IPS DF 19.7 (cell line): ENCODE results near the gene MUC6.
"Not testable (repeated sequence)": the region's sequence is repeated elsewhere in the genome, so short reads cannot be mapped to it uniquely, and the experiment has no call there.

ENCODE experiments used
- DNase-seq: peaks from one replicate; pipeline ENCODE4 v3.0.0-alpha.2; 2013; ENCODE audit warnings: low read depth, low spot score

The MUC6 gene

DNA sequence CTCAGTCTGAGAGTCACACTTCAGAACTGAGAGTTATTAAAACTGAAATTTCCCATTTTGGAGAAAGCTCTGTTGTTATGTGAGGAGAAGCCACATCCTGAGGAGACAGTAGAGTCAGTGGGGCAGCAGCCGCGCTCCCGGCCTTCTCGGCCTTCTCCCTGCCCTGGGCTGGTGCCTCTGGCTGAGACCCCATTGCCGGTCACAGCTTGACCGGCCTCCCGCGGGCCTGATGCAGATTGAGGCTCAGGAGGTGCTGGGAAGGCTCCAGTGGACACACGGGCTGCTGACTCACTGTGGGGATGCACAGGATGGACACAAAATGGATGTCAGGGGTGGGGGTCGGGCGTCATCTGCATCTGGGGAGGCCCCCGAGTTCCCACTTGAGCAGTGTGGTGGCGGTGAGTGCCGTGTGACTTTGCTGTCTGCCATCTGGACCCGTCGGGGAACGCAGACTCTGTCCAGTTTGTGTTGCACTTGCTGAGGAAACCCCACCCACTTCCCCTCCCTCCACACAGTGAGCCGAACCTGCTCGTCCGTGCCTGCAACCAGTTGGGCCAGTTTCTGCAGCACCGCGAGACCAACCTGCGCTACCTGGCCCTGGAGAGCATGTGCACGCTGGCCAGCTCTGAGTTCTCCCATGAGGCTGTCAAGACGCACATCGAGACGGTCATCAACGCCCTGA, 50.1 kb downstream of the MUC6 start:
- no peak for DNase-seq

DNA sequence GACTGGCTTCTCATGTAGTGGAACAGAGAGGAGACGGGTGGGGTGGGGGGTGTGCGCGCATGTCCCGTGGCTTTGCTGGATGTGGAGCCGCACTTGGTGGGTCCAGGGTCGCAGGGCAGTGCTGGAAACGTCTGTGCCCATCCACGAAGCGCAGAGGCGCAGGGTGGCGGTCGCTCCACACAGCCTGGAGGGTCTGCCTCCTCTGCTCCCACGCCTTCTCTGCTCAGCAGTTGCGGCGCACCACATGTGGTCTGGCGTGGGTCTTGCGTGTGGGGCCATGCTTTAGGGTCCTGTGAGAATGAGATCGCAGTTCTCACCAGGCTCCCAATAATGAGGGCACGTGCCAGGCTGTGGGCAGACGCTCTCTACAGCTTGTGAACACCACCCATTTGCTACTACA, 50.7 kb downstream of the MUC6 start:
- DNase-seq = no peak

DNA sequence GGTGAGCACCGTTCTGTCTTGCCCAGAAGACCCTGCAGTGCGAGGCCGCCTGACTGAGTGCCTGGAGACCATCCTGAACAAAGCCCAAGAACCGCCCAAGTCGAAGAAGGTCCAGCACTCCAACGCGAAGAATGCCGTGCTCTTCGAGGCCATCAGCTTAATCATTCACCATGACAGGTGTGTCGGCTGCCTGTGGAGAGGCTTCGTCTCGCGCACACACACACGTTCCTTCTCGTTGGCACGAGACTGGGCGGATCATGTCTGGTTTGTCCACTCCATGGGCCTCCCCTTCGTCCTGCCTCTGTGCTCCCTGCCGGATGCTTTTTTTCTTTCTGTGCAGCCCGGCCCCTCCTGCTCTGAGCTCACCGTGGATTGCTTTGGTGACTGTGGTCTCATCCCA, 51.1 kb downstream of the MUC6 start:
- DNase-seq = no peak

DNA sequence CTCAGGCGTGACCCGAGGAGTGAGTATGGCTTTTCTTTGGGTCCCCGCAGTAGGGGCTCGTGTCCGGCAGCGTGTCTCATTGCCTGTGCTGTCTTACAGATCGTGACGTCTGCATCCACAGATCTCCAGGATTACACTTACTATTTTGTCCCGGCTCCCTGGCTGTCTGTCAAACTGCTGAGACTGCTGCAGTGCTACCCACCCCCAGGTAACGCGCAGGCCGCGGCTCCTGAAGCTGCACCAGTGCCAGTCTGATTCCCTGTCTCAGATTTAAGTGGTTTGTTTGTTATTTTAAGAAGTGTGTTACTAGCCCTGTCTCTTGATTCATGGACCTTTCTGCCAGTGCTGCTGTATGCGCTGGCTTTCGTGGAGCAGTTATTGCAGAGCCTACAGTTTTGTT, 52.0 kb downstream of the MUC6 start:
- no peak for DNase-seq

DNA sequence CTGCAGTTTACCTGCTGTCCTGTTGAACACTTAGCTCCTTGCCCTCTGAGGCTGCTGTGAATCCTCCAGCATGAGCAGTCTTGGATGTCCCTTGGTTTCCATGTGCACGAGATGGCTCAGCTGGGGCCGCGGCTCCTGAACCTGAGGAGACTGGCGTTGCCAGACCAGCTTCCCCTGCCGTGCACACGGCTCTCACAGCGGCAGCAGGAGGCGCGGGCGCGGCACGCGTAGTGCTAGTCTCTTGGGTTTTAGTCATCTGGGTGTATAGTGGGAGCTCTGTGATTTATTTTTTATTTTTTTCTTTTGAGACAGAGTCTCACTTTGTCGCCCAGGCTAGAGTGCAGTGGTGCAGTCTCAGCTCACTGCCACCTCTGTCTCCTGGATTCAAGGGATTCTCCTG, 54.8 kb downstream of the MUC6 start:
- DNase-seq = no peak

DNA sequence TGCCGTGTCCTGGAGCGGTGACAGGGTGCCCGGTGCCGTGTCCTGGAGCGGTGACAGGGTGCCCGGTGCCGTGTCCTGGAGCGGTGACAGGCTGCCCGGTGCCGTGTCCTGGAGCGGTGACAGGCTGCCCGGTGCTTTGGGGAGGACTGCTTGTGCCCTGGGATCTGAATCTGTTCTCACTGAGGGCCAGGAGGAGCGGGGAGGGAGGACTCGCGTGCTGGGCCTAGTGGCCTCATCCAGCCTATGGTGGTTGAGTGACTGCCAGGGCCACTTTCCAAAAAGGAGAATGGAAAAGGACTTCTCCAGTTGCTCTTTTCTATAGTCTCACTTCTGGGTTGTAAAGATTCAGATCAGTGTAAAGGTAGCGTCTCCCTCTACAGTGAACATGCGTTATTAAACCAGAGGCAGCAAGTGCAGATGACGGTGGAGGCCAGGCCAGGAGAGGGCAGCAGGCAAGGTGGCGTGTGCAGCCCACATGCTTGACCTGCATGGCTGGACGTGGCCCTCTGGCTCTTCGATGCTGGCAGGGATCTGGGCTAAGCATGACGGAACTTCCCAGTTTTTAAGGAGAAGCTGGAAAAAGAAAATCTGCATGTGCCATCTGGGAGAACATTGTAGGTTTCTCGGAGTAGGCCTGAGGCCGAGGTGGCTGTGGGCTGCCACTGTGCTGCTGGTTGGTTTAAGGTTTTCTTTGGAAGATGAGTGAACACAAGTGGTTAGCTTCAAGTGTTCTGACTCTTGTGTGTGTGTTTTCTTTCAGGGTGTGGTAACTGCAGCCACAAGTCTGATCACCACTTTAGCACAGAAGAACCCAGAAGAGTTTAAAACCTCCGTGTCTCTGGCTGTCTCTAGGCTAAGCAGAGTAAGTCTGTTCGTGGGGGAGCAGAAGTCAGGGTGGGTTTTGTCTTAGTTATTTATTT, 55.8 kb downstream of the MUC6 start:
- DNase-seq = no peak

DNA sequence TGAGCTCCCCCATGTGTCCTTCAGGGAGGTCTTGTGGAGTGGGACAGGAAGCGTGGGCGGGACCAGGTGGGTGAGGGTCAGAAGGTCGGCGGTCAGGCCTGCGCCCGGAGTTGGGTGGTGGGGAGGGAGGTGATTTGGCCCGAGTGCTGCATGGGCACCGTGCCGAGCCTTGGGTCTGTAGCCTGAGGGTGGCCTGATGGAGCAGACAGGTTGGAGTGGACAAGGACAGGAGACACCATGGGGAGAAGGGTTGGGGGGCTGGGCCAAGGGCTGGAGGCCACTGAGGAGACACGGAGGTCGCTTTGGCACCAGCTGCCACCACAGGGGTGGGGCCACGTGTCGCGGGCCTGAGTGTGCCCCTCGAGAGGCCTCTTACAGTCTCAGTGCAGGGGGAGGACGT, 57.7 kb downstream of the MUC6 start:
- no peak for DNase-seq

DNA sequence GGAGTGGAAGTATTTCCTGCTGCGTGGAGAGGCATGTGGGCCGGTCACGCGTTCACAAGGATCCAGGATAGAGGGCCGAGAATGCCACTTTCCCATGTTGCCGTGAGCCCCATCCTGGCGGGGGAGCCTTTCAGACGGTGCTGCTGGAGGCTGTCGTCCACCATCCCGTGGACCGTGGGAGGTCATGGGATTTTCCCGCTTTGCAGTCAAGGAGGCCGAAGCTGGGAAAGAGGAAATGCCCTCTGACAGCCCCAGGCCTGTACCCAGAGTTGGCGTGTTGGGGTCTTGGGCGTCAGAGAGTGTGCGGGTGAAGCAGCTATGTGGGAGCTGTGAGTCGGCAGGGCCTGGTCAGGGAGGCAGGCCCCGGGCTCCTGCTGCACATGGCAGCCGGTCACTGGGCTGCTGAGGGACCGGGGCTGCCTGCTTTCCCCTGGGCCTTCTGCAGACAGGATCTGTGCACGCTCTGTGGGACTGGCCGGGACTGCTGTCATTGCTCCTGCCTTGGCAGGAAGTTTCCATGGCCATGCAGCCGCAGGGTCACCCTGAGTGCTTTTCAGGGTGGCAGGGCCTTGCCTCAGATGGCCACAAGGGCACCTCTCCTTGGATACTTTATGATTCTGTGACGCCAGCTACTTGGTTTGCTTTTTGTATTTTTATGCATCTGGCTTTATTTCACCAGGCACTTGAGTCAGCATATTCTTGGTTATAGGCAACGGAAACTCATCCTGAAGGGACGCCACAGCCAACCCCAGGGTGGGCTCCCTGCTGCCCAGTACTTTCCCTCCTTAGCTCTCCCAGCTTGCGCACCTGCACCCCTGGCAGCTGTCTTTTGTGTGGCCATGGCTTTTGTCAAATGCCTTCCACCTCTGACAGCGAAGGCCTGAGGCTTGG, 58.4 kb downstream of the MUC6 start:
- no peak for DNase-seq

DNA sequence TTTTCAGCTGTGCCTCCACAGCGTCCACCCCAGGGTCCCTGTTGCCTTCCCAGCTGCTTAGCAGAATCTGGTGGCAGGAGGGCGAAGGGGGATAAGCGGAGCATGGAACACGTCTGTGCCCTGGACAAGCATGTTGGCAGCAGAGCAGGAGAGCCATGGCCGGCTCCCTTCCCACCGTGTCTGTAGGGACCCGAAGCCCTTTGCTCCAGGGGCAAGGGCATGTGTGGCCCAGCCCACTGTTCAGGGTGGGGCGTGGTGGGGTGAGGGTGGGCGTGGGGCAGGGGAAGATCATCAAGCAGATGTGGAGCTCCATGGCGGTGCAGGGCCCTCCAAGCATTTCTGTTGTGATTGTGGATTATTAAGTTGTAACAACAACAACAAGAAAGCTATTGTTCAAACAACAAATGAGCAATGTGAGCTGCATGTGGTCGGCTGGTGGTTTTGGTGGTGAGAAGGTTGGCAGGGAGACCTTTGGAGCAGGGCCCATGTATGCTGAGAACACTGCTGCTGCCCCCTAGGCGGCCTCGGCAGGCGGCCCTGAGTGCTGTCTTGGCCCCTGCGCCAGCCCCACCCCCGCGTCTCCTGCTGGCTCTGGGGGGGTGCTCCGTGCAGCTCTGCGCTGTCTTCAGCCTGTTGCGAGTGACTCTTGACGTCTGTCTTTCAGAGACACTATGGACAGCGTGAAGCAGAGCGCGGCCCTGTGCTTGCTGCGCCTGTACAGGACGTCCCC, 59.9 kb downstream of the MUC6 start:
- no peak for DNase-seq

DNA sequence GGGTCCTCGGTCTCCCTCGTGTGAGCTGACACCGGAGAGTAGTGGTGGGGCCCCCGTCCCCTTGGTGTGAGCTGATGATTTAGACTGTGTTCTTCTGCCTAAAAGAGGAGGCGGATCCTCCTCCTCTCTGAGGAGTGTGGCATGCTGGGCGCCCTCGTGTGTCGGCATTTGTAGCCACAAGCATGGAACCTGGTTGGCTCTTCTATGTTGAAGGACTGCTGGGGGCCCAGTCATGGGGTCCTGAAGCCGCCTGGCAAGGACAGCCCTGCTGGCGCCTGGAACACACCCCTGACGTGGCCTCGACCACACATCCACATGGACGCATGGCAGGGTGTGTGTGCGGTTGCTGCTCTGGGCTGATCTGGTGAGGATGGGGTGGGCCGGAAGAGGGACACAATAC, 60.7 kb downstream of the MUC6 start:
- peak; percentile 17 for DNase-seq

DNA sequence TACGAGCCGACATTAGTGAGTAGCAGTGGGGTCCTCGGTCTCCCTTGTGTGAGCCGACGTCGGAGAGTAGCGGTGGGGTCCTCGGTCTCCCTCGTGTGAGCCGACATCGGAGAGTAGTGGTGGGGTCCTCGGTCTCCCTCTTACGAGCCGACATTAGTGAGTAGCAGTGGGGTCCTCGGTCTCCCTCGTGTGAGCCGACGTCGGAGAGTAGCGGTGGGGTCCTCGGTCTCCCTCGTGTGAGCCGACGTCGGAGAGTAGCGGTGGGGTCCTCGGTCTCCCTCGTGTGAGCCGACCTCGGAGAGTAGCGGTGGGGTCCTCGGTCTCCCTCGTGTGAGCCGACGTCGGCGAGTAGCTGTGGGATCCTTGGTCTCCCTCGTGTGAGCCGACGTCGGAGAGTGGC, 61.1 kb downstream of the MUC6 start:
- DNase-seq = not testable (repeated sequence)

DNA sequence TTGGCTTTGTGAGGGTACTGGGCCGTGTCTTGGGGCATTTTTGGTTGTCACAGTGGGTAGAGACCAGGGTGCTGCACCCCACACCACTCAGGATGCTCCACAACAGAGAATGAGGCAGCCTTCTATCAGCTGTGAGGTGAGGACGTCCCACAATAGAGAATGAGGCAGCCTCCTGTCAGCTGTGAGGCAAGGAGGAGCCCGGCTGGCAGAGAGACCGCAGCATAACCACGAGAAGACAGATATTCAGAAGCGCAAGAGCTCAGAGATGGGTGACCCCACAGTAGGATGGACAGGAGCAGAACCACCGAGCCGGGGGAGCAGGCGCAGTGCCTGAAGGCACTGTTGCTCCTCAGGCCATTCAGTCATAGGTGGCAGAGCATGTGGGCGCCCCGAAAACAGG, 63.3 kb downstream of the MUC6 start:
- no peak for DNase-seq

DNA sequence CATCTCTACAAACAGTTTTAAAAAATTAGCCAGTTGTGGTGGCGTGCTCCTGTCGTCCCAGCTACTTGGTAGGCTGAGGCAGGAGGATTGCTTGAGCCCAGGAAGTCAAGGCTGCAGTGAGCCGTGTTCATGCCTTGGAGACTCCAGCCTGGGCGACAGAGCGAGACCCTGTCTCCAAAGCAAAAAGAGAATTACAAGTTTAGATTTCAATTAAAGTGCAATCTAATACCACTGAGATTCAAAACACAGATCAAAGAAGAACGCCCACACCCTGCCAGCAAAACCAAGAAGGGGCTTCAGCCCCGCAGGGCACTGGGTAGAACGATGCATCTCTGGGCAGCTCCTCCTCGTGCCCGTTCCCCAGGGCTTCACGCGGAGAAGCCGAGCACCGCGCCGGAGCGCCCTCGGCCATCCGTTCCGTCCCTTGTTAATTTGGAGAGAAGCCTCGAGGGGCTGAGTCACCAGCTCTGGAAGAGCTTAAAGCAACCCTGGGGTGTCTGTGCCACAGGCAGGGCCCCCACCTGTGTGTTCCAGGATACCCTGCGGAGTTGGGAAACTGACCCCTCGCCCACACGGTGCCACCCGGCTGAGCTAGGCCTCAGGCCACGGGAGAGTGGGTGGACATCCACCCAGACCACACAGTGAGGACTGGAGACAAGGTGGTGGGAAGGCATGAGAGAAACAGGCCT, 63.9 kb downstream of the MUC6 start:
- no peak for DNase-seq

DNA sequence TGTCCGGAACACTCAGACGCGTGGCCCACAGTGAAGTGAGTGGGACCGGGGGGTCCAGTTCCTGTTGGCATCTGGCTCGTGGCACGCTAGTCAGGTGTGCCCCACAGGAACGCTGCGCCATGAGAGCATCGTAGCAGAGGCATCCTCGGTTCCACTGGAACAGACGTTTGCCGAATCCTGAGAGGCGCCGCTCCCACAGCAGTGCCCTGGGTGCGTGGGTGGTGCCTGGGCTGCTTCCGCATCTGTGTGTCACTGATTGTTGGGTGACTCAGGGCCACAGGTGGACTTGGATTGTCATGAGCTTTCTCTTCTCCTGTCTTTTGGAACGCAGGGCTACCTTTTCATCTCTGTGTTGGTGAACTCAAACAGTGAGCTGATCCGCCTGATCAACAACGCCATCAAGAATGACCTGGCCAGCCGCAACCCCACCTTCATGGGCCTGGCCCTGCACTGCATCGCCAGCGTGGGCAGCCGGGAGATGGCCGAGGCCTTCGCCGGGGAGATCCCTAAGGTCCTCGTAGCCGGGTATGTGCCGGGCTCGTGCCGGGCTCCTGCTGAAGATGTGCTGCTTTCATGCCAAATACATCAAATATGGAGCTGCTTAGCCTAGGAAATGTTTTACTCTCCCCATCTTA, 64.7 kb downstream of the MUC6 start:
- no peak for DNase-seq

DNA sequence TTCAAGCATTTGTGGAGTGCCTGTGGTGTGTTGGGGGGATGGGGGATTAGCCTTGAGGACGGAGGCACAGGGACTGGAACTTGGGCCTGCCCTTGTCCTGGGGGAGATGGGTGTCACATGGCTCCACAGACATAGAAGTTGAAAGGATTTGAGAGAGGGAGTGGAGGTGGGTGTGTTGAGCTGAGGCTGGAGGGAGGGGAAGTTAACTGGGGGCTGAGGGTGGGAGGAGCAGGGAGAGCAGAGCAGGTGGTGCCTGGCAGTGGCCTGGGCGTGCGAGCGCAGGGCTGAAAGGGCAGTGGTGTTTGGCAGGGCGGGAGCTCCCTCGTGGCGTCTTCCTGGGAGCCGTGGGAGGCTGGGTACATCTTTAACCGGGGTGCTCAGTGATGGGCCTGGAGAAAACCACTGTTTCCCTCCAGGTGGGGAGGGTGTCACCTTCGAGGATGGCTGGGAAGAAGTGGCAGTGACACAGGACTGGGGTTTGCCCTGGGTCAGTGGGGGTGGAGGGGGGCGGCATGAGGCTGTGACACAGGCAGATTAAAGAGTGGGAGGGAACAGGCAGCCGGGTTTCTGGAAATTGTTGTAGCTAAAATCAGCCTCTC, 65.3 kb downstream of the MUC6 start:
- DNase-seq = no peak

DNA sequence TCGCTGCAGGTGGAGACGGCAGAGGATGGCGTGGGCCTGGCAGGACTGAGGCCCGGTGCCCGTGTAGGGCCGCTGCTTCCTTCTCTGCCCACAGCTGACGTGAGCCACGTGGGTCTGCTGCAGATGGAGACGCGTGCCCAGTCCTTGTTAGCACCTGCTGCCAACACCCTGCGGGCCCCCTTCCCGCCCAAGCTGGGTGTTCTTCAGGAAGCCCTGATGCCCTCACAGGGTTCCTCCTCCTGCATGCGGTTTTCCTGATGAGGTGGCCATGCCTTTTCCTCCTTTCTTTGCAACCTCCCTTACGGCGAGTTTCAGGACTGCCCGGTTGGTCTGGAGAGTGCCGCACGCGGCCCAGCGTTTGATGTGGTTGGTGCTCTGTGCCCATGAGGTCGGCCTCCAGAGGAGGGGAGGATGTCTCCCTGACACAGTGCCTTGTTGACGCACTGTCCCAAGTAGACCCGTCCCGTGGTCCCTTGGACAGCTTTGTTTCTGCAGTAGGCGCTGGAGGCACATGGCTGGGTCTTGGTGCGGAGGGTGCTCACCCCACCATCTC, 66.1 kb downstream of the MUC6 start:
- no peak for DNase-seq

DNA sequence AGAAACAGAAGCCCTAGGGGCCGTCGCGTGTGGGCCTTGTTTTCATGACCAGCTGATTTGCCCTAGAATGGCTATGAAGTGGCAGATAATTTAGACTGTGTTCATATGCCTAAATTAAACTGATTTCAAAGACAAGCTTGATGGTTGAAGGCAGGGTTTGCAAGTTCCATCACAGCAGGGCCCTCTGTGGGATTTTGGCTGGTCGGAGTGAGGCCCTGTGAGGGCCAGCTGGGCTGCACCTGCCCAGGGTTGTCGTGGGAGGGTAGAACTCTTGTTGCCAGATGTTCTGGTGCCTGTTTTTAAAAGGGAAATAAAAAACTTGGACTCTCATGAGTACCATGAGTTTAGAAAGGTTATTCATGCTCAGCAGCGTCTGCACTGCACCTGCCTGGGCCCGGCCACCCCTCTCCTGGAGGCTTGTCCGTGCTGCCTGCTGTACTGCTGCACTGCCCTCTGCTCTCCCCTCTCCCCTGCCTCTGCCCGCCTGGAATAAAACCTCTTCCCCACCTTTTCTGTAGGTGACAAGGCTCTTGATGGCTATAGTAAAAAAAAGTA, 66.8 kb downstream of the MUC6 start:
- no peak for DNase-seq

DNA sequence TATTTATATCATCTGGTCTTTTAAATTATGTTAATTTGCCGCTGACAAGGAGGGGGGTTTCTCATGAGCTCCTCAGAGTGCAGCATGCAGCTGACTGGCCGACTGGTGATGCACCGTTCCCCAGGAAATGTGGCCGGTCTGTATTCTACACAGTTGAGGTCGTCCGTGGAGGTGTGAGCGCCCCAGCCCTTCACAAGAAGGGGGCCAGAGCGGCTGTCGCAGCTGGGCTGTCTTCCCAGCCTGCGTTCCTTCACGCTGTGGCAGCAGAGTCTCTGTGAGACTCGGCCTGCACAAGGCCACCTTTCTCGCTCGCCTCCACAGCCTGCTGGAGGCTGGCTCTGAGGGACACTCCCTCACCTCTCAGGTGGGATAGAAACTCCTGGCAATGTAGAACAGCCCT, 67.7 kb downstream of the MUC6 start:
- DNase-seq = no peak

DNA sequence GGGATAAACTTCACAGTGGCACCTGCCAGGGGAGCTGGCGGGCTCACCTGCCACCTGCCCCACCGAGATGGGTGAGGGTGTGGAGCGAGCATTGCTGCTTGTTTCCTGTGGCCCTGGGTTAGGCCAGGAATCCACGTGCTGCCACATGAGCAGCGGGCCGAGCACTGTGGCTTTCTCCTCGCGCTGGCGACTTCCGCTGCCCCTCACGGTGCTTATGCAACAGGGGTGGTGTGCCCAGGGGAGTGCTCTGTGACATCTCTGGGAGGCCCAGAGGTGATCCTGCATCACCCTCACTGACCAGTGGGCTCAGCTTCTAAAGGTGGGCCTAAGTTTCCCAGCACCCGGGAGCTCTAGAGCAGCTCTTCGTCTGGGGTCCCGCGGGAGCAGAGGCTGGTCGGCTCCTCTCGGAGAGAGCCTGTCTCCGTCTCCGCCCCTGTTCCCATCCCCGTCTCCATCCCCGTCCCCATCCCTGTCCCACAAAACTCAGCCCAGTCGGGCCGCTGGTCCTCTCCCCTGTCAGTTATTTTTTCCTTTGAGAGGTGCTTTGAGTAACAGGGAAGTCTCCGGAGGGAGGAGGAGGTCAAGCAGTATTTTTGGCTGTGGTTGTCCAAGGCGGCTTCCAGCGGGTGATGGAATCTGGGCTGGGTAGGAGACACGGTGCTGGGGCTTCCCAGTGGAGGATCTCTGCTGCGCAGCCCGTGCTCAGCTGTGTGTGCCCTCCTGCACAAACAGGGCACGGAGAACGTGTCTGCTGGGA, 68.3 kb downstream of the MUC6 start:
- DNase-seq = no peak
